Bronchial epithelial cell (primary cell): ENCODE data around the gene EVA1A. TPM values are rescaled to one million over a fixed set of nuclear protein-coding genes. Genes with fewer than 3 reads are reported as not detected.

Source experiments
- DNase-seq: peaks from one replicate; pipeline ENCODE4 v3.0.0-alpha.2; 2010; ENCODE audit warnings: low read depth
- FAIRE-seq: peaks from 2 replicates; lab custom pipeline; 2011; peaks lifted over from hg19 to GRCh38; lab: Jason Lieb, UNC
- H3K27me3 ChIP-seq: 2 replicates; pipeline ENCODE4 v1.5.1; 2011; ENCODE audit warnings: low read length; ENCODE audit not compliant: control insufficient read depth, insufficient read depth
- H3K36me3 ChIP-seq: 2 replicates; pipeline ENCODE4 v1.5.1; 2011; ENCODE audit warnings: low read length; ENCODE audit not compliant: control insufficient read depth, insufficient read depth
- H3K4me3 ChIP-seq: 2 replicates; pipeline ENCODE4 v1.5.1; 2011; ENCODE audit warnings: mild to moderate bottlenecking, low read depth, low read length, control low read depth
- CTCF ChIP-seq: IDR thresholded peaks from 2 replicates; pipeline ENCODE4 v1.5.1; 2011; ENCODE audit warnings: mild to moderate bottlenecking, moderate library complexity, low read length, control low read depth, inconsistent platforms; ENCODE audit not compliant: insufficient read depth, severe bottlenecking
- total RNA-seq: library from RNA; depleted of rRNA; stranded (reverse); fragments of >200 nt; gene quantifications from 2 replicates; pipeline ENCODE4 v1.2.1, GENCODE V29; 2014

The EVA1A gene
- total RNA-seq, 1 donor from 2014 or later, result 5.8 TPM

- no peak for TF ChIP-seq CTCF
Measured at GRCh38 chr2:75602724-75603342, 42.1 kb upstream of the EVA1A start.

GRCh38 chr2:75600461-75601011 is 39.8 kb upstream of the EVA1A start:
- Histone ChIP-seq H3K36me3 (no peaks in the 10 kb centered on the region), H3K4me3 (no peak overlapping the region), H3K27me3 (no peaks in the 10 kb centered on the region)
- DNase-seq (peak; percentile 98), FAIRE-seq (peak; percentile 89)
- TF ChIP-seq CTCF, result no peak

More at GRCh38 chr2:75602724-75603342, 42.1 kb upstream of the EVA1A start:
- Histone ChIP-seq H3K36me3 (no peaks in the 10 kb centered on the region), H3K27me3 (no peaks in the 10 kb centered on the region), H3K4me3 (no peak overlapping the region)
- DNase-seq (peak; percentile 95), FAIRE-seq (no peak)

- DNase-seq (no peak), FAIRE-seq (no peak)
- no peaks in the 10 kb centered on the region for H3K27me3 ChIP-seq
- H3K36me3 ChIP-seq, result no peaks in the 10 kb centered on the region
- TF ChIP-seq CTCF, result no peak
- no peak overlapping the region for H3K4me3 ChIP-seq
Measured at GRCh38 chr2:75598589-75599155, 37.9 kb upstream of the EVA1A start.

- Histone ChIP-seq H3K27me3 (no peaks in the 10 kb centered on the region), H3K36me3 (no peaks in the 10 kb centered on the region), H3K4me3 (no peak overlapping the region)
- FAIRE-seq, result no peak
- DNase-seq, result no peak
- TF ChIP-seq CTCF, result no peak
Measured at GRCh38 chr2:75597949-75598348, 37.2 kb upstream of the EVA1A start.

- DNase-seq (peak; percentile 52), FAIRE-seq (no peak)
- Histone ChIP-seq H3K36me3 (no peaks in the 10 kb centered on the region), H3K27me3 (no peaks in the 10 kb centered on the region), H3K4me3 (no peak overlapping the region)
- no peak for TF ChIP-seq CTCF
Measured at GRCh38 chr2:75596784-75597183, 36.0 kb upstream of the EVA1A start.
